ENCODE results near the gene ELK4. TPM values are rescaled to one million over a fixed set of nuclear protein-coding genes. Genes with fewer than 3 reads are reported as not detected.

Gene ELK4
- total and polyA plus RNA-seq, 11 donors, result 5.0 to 54.9 (median 35.7) TPM

DNA sequence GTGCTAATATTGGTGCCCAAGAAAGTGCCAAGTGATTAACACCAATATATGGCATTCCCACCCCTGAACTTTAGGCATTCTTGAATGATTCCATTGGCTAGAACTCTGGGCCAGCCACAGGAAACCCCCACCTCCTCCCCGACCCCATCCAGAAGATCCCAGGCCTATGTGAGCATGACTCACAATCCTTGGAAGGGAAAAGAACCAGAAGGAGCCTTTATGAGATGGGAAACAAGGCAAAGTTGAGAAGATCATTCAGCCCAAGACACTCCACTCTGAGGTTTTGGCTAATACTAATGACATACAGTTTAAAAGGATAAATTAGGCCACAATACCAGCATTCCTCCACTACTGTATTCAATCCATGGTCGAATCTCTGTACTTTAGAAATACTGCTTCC is 21.8 kb downstream of the ELK4 start:
- Histone ChIP-seq H3K27me3 (no peaks in the 10 kb centered on the region), H3K4me3 (no peak overlapping the region), H3K27ac (peak overlapping the region in 1 of 12 donors; percentile 3), H3K4me1 (peaks cover 0 to 39% (median 14%) of the 10 kb centered on the region in 12 donors), H3K36me3 (peaks cover 0 to 60% (median 39%) of the 10 kb centered on the region in 9 donors), H3K9me3 (no peaks in the 10 kb centered on the region)
- TF ChIP-seq POLR2A (IDR thresholded peaks at IDR 0.05), result no peak
- TF ChIP-seq, protein P1, sequence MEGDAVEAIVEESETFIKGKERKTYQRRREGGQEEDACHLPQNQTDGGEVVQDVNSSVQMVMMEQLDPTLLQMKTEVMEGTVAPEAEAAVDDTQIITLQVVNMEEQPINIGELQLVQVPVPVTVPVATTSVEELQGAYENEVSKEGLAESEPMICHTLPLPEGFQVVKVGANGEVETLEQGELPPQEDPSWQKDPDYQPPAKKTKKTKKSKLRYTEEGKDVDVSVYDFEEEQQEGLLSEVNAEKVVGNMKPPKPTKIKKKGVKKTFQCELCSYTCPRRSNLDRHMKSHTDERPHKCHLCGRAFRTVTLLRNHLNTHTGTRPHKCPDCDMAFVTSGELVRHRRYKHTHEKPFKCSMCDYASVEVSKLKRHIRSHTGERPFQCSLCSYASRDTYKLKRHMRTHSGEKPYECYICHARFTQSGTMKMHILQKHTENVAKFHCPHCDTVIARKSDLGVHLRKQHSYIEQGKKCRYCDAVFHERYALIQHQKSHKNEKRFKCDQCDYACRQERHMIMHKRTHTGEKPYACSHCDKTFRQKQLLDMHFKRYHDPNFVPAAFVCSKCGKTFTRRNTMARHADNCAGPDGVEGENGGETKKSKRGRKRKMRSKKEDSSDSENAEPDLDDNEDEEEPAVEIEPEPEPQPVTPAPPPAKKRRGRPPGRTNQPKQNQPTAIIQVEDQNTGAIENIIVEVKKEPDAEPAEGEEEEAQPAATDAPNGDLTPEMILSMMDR (IDR thresholded peaks at IDR 0.05), result no peak
- 49 to 63% (median 59%) methylated on average over 2 of the region's 2 CpGs for WGBS, 4 donors
- no peak for ATAC-seq
- intact Hi-C loops (cut with DNase I), result no loop called here
- no peak for DNase-seq

DNA sequence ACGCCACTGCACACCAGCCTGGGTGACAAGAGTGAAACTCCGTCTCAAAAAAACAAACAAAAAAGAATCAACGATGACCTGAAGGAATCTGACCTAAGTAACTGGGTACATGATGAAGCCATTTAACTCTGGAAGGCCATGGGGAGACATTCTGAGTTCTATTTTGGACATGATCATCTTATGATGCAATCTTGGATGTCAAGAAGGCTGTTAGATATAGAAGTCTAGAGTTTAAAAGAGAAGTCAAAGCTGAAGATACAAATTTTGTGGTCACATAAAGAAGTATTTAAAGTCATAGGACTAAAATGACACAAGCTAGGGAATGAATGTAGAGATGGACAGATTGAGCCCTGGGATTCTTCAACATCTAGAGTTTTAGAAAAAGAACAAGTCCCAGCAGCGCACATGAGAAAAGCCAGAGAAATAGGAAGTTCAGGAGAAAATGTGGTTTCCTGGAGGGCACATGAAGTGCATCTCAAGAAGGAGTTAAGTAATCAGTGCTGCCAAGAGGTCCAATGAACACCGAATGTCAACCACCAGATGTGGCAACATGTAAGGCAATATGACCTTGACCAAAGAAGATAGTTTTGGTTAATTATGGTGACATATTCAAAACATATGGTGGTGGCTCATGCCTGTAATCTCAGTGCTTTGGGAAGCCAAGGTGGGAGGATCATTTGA is 26.8 kb downstream of the ELK4 start:
- Histone ChIP-seq H3K27me3 (no peaks in the 10 kb centered on the region), H3K27ac (no peak overlapping the region), H3K4me1 (peaks cover 0 to 27% (median 6%) of the 10 kb centered on the region in 12 donors), H3K9me3 (no peaks in the 10 kb centered on the region), H3K36me3 (peaks cover 0 to 48% (median 16%) of the 10 kb centered on the region in 9 donors), H3K4me3 (no peak overlapping the region)
- 86 to 95% (median 91%) methylated on average over 5 of the region's 5 CpGs for WGBS, 4 donors
- no peak for DNase-seq
- TF ChIP-seq POLR2A (IDR thresholded peaks at IDR 0.05), result no peak
- TF ChIP-seq, protein P1 (IDR thresholded peaks at IDR 0.05), result no peak
- intact Hi-C loops (cut with DNase I), result no loop called here
- no peak for ATAC-seq

DNA sequence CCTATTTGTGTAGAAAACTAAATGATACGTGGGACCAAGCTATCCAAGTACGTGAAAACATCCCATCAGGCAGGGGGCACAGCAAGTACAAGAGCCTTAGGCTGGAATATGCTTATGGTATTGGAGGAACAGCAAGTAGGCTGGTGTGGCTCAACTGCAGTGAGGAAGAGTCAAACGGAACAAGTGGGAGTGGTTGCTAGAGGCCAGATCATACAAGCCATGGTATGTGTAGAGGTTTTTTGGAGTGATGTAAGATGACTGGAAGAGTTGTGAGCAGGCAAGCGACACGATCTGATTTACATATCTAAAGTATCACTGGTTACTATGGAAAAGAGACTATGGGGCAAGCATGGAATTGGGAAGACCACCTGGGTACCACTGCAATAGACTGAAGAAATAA is 27.8 kb downstream of the ELK4 start:
- intact Hi-C loops (cut with DNase I), result no loop called here
- no peak for ATAC-seq
- Histone ChIP-seq H3K27ac (no peak overlapping the region), H3K27me3 (no peaks in the 10 kb centered on the region), H3K4me1 (peaks cover 3 to 27% (median 13%) of the 10 kb centered on the region in 12 donors), H3K36me3 (peaks cover 0 to 48% (median 13%) of the 10 kb centered on the region in 9 donors), H3K4me3 (no peak overlapping the region), H3K9me3 (no peaks in the 10 kb centered on the region)
- TF ChIP-seq POLR2A (IDR thresholded peaks at IDR 0.05), result no peak
- TF ChIP-seq, protein P1 (IDR thresholded peaks at IDR 0.05), result no peak
- DNase-seq, result no peak
- 89 to 95% (median 93%) methylated on average over 5 of the region's 5 CpGs for WGBS, 4 donors

DNA sequence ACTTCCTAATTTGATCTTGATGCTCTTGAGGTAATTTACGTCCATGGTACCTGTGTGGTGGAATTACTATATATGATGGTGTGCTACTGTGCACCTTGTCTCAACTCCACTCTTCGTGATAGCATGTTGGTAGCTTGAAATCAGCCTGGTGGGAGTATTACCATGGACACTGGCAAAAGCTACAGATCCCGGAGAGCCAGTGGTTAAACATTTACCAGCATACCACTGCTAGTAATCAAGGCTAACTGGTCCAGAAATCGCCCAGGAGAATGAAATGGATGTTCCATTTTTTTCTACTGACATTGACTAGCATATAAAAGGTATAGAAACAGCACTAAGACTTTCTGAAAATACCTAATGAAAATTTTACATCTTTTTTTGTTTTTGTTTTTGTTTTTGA is 30.6 kb downstream of the ELK4 start:
- TF ChIP-seq, protein P1 (IDR thresholded peaks at IDR 0.05), result no peak
- TF ChIP-seq POLR2A (IDR thresholded peaks at IDR 0.05), result no peak
- Histone ChIP-seq H3K36me3 (peaks cover 0 to 38% (median 3%) of the 10 kb centered on the region in 9 donors), H3K27me3 (no peaks in the 10 kb centered on the region), H3K4me1 (peaks cover 3 to 44% (median 27%) of the 10 kb centered on the region in 12 donors), H3K27ac (no peak overlapping the region), H3K9me3 (no peaks in the 10 kb centered on the region), H3K4me3 (no peak overlapping the region)
- DNase-seq (no peak), ATAC-seq (no peak)
- WGBS, 4 donors, result 94 to 95% (median 95%) methylated on average over 4 of the region's 4 CpGs
- intact Hi-C loops (cut with DNase I), result no loop called here

Measured in heart left ventricle (tissue), 16 donors.